HL-60 (cell line): ENCODE data around the gene DMGDH.

Experiments
- CTCF ChIP-seq: IDR thresholded peaks from one replicate; pipeline ENCODE4 v1.5.1; 2011; ENCODE audit warnings: low read length, control low read depth, inconsistent platforms; ENCODE audit not compliant: insufficient read depth
- POLR2AphosphoS5 ChIP-seq: IDR thresholded peaks from 2 replicates; pipeline ENCODE4 v1.6.1; 2012; ENCODE audit warnings: low read depth
- TF ChIP-seq, protein P1 (sequence below): IDR thresholded peaks from 2 replicates; pipeline ENCODE4 v1.6.1; 2012; ENCODE audit warnings: low read depth; ENCODE audit not compliant: insufficient replicate concordance

DNA sequence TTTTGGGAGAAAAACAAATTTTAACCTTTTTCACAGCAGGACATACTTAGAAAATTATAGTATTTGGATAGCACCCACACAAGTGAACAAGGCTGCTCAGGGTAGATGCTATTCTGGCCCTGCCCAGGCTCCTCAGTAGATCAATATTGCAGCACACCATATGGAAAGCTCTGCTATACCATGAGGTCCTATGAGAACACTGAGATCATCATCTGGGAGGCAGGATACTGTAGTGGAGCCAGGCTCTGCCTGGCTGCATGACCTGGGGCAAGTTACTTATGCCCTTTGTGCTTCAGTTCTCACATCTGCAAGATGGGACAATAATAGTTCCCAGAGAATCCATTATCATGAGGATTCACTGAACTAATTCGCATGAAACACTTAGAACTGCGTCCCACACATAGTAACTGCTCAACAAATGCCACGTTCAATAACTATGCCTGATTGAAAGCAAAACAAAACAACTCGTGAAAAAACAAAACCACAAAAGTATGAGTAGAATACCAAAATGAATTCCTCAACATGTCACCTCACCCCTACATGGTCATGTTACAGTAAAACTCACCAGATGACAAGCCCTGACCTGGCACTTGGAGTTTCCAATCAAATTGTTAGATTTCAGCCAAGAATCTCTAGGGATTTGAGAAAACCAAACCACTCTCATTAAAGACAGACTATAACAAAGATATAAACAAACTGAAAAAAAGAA, 116.2 kb downstream of the DMGDH start:
- TF ChIP-seq CTCF (no peak), POLR2AphosphoS5 (no peak)
- TF ChIP-seq, protein P1, sequence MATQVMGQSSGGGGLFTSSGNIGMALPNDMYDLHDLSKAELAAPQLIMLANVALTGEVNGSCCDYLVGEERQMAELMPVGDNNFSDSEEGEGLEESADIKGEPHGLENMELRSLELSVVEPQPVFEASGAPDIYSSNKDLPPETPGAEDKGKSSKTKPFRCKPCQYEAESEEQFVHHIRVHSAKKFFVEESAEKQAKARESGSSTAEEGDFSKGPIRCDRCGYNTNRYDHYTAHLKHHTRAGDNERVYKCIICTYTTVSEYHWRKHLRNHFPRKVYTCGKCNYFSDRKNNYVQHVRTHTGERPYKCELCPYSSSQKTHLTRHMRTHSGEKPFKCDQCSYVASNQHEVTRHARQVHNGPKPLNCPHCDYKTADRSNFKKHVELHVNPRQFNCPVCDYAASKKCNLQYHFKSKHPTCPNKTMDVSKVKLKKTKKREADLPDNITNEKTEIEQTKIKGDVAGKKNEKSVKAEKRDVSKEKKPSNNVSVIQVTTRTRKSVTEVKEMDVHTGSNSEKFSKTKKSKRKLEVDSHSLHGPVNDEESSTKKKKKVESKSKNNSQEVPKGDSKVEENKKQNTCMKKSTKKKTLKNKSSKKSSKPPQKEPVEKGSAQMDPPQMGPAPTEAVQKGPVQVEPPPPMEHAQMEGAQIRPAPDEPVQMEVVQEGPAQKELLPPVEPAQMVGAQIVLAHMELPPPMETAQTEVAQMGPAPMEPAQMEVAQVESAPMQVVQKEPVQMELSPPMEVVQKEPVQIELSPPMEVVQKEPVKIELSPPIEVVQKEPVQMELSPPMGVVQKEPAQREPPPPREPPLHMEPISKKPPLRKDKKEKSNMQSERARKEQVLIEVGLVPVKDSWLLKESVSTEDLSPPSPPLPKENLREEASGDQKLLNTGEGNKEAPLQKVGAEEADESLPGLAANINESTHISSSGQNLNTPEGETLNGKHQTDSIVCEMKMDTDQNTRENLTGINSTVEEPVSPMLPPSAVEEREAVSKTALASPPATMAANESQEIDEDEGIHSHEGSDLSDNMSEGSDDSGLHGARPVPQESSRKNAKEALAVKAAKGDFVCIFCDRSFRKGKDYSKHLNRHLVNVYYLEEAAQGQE: no peak
